Osteoblast (primary cell): ENCODE results near the gene RSPRY1. TPM values are rescaled to one million over a fixed set of nuclear protein-coding genes. Genes with fewer than 3 reads are reported as not detected.

Source experiments
- DNase-seq: peaks from one replicate; pipeline ENCODE4 v3.0.0; 2011; ENCODE audit warnings: low spot score, mixed read lengths; ENCODE audit not compliant: insufficient read length; ENCODE audit errors: missing footprints
- H2AFZ ChIP-seq: 2 replicates; pipeline ENCODE4 v1.6.0; 2011; ENCODE audit warnings: mild to moderate bottlenecking, low read length
- H3K27ac ChIP-seq: 2 replicates; pipeline ENCODE4 v1.5.1; 2011; ENCODE audit warnings: mild to moderate bottlenecking, low read depth, low read length, moderate library complexity
- H3K27me3 ChIP-seq: 2 replicates; pipeline ENCODE4 v1.6.0; 2012; ENCODE audit warnings: mild to moderate bottlenecking, control low read depth, inconsistent platforms, low read length, moderate library complexity; ENCODE audit not compliant: insufficient read depth
- H3K36me3 ChIP-seq: 2 replicates; pipeline ENCODE4 v1.5.1; 2011; ENCODE audit warnings: mild to moderate bottlenecking, low read length, control low read depth, moderate library complexity; ENCODE audit not compliant: insufficient read depth
- H3K4me1 ChIP-seq: 2 replicates; pipeline ENCODE4 v1.5.1; 2011; ENCODE audit warnings: mild to moderate bottlenecking, low read length, control low read depth, moderate library complexity; ENCODE audit not compliant: insufficient read depth
- H3K4me2 ChIP-seq: 2 replicates; pipeline ENCODE4 v1.6.0; 2011; ENCODE audit warnings: mild to moderate bottlenecking, low read length; ENCODE audit not compliant: insufficient read depth
- H3K4me3 ChIP-seq: fragments of 200-600 bp; sonication (generic); 3 replicates; pipeline ENCODE4 v1.5.1; 2012; ENCODE audit warnings: mild to moderate bottlenecking, low read length, inconsistent platforms; ENCODE audit not compliant: insufficient read depth
- H3K79me2 ChIP-seq: 2 replicates; pipeline ENCODE4 v1.6.0; 2012; ENCODE audit warnings: mild to moderate bottlenecking, low read length, control low read depth, inconsistent platforms; ENCODE audit not compliant: insufficient read depth
- H3K9me3 ChIP-seq: 2 replicates; pipeline ENCODE4 v1.5.1; 2011; ENCODE audit warnings: low read depth, low read length, control low read depth
- H4K20me1 ChIP-seq: 2 replicates; pipeline ENCODE4 v1.6.0; 2012; ENCODE audit warnings: mild to moderate bottlenecking, low read length, control low read depth; ENCODE audit not compliant: insufficient read depth
- CTCF ChIP-seq: IDR thresholded peaks from 2 replicates; pipeline ENCODE4 v1.5.1; 2011; ENCODE audit warnings: mild to moderate bottlenecking, low read depth, low read length, moderate library complexity; ENCODE audit errors: extremely low read depth
- total RNA-seq: library from RNA; depleted of rRNA; stranded (reverse); fragments of >200 nt; gene quantifications from 2 replicates; pipeline ENCODE4 v1.2.3, GENCODE V29; 2012

The RSPRY1 gene
- total RNA-seq, 1 donor = 57.2 TPM

DNA sequence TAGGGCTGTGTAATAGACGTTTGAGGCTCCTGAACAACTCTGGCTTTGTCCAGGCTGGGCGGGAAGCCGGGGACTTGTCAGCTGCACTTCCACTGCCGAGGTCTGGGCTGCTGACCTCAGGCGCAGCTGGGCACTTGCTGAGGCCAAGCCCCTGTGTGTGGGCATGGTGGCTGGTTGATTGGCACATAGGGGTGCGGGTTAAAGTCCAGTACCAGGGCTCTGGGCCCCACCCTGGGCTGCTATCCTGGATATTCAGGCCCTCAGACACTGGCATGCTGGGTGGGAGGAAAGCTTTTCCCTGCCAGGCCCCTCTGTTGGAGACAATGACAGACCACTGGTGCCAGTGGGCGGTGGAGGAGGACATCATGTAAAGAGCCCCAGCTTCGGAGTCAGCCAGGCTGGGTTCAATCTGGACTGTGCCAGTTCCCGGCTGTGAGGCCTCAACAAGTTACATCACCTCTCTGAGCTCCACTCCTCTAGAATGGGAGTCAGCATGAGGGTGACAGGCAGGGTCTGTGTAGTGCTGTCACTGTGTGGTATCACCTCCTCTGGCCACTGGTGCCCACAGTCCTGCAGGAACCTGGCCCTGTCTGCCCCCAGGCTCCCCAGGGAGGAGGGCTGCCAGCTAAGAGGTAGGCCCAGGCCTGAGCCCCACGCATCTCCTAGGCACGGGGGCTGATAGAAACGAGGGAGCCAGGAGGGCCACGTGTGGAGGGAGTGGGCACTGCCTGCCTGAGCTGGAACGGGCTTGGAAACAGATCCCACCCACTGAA is 42.8 kb upstream of the RSPRY1 start:
- DNase-seq = peak; percentile 81

DNA sequence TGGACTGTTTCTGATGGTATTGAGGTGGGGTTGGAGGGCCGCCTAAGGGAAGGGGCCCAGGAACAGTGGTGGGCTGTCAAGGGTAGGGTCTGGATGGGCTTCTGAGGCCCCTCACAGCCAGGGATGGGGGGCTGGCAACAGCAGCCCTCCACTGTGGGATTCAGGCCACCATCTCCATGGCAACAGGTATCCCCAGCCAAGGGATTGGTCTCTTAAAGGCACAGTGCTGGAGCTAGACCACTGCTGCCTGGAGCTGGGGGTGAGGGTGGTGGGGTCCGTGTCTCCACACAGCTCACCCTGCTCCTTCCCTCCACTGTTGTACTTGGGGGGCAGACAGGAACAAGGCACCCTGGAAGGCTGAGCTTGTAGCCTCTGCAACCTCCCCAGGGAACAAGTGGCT is 42.1 kb upstream of the RSPRY1 start:
- peak; percentile 72 for DNase-seq
- Histone ChIP-seq H3K36me3 (no peaks in the 10 kb centered on the region), H3K4me1 (no peaks in the 10 kb centered on the region), H3K4me3 (no peak overlapping the region), H2AFZ (no peak overlapping the region), H4K20me1 (no peaks in the 10 kb centered on the region), H3K4me2 (no peak overlapping the region), H3K27me3 (no peaks in the 10 kb centered on the region), H3K79me2 (no peaks in the 10 kb centered on the region), H3K9me3 (no peaks in the 10 kb centered on the region), H3K27ac (no peak overlapping the region)
- TF ChIP-seq CTCF = no peak

More for the DNA sequence above, 42.8 kb upstream of the RSPRY1 start:
- no peaks in the 10 kb centered on the region for H3K79me2 ChIP-seq
- H2AFZ ChIP-seq = no peak overlapping the region
- H3K4me1 ChIP-seq = no peaks in the 10 kb centered on the region
- TF ChIP-seq CTCF = no peak
- H3K4me3 ChIP-seq = no peak overlapping the region
- no peaks in the 10 kb centered on the region for H3K27me3 ChIP-seq
- H3K36me3 ChIP-seq = no peaks in the 10 kb centered on the region
- H3K9me3 ChIP-seq = no peaks in the 10 kb centered on the region
- H3K27ac ChIP-seq = no peak overlapping the region
- no peaks in the 10 kb centered on the region for H4K20me1 ChIP-seq
- no peak overlapping the region for H3K4me2 ChIP-seq

DNA sequence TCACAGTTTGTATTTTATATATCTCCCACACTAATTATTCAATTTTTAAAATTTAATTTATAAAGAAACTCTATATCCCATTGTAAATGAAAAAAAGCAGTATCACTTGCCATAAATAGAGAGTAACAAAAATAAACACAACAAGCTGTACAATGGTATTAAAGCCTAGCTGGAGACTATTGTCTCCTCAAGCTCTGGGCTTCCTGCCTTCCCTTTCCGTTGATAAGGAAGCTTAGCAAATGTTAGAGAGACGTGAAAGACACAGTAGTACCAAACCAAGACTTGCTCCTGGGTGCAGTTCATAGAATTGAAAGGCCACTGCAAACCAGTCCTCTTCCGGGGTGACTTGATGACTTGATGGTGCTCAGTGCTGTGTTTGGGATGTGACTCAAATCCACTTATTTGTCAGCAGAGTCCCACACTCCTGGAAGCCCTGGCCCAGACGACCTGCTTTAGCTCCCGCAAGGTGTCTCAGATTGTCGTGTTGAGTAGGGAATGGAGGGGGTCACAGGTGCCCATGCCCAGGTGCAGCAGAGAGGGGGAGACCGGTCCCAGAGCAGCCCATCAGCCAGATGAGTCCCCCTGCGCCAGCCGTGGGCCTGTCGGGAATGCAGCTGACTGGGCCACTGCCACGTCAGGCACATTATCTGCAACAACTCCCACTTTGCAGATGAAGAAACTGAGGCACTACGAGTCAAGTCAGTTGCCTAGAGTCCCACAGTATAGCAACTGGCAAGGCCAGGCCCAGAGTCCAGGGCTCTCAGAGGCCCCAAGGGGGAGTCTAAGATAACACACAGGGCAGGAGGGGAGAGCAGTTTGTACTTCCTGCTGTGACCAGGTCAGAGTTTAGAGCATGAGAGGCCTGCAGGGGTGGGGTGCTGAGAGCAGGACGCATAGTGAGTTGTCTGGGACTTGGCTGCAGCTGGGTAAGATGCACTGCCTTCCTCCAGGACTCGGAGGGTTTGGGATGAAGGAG is 40.8 kb upstream of the RSPRY1 start:
- Histone ChIP-seq H3K36me3 (no peaks in the 10 kb centered on the region), H3K79me2 (no peaks in the 10 kb centered on the region), H3K9me3 (no peaks in the 10 kb centered on the region), H4K20me1 (no peaks in the 10 kb centered on the region), H3K4me2 (no peak overlapping the region), H2AFZ (no peak overlapping the region), H3K27ac (no peak overlapping the region), H3K4me3 (no peak overlapping the region), H3K4me1 (no peaks in the 10 kb centered on the region), H3K27me3 (no peaks in the 10 kb centered on the region)
- DNase-seq = peak; percentile 78
- no peak for TF ChIP-seq CTCF
